ENCODE measurements around the gene PRKCE.

The PRKCE gene

DNA sequence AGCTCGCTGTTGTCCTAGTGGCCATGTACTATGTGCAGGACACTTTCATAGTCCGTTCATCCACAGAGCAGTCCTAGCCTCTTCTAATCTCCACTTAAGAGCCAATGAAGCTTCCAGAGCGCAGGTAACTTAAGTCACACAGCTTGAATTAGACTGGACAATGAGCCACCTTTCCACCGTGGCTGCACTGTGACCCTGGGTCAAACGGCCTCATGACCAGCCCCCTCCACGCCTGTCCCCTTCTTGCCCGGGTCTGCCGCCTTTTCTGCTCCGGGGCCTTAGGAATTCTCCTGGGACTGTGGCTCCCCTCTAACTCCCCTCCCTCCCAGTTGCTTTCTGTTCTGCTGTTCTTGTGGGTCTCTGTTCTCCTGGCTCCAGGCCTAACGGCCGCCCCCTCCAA, 8.4 kb upstream of the PRKCE start:
- Histone ChIP-seq H3K36me3 (replicated peaks) (no peaks in the 10 kb centered on the region), H3K27ac (no peak overlapping the region), H3K27me3 (replicated peaks) (no peaks in the 10 kb centered on the region), H3K4me3 (ENCODE audit: low read depth, low read length) (peak overlapping the region; percentile 61)
- DNase-seq, result no peak
- in situ Hi-C loops (cut with HindIII; ENCODE audit: low pct_ligation_motif_present, low sequenced_read_pairs), result loop anchor here (25.0 kb wide), 1 partner anchor 294 kb away; no protein-coding TSS in a partner anchor
- TF ChIP-seq, protein P1, sequence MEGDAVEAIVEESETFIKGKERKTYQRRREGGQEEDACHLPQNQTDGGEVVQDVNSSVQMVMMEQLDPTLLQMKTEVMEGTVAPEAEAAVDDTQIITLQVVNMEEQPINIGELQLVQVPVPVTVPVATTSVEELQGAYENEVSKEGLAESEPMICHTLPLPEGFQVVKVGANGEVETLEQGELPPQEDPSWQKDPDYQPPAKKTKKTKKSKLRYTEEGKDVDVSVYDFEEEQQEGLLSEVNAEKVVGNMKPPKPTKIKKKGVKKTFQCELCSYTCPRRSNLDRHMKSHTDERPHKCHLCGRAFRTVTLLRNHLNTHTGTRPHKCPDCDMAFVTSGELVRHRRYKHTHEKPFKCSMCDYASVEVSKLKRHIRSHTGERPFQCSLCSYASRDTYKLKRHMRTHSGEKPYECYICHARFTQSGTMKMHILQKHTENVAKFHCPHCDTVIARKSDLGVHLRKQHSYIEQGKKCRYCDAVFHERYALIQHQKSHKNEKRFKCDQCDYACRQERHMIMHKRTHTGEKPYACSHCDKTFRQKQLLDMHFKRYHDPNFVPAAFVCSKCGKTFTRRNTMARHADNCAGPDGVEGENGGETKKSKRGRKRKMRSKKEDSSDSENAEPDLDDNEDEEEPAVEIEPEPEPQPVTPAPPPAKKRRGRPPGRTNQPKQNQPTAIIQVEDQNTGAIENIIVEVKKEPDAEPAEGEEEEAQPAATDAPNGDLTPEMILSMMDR (IDR thresholded peaks at IDR 0.05; ENCODE audit: low read depth, low read length, missing control alignments), result no peak

- H3K4me3 ChIP-seq (ENCODE audit: low read depth, low read length), result peak overlapping the region; percentile 61
- no peaks in the 10 kb centered on the region for H3K27me3 ChIP-seq (replicated peaks)
- H3K27ac ChIP-seq, result no peak overlapping the region
- TF ChIP-seq, protein P1 (IDR thresholded peaks at IDR 0.05; ENCODE audit: low read depth, low read length, missing control alignments), result peak; percentile 63
- DNase-seq, result no peak
- H3K36me3 ChIP-seq (replicated peaks), result no peaks in the 10 kb centered on the region
- in situ Hi-C loops (cut with HindIII; ENCODE audit: low pct_ligation_motif_present, low sequenced_read_pairs), result loop anchor here (25.0 kb wide), 1 partner anchor 293 kb away; no protein-coding TSS in a partner anchor
Observed at GRCh38 chr2:45643543-45644542, 7.6 kb upstream of the PRKCE start.

DNA sequence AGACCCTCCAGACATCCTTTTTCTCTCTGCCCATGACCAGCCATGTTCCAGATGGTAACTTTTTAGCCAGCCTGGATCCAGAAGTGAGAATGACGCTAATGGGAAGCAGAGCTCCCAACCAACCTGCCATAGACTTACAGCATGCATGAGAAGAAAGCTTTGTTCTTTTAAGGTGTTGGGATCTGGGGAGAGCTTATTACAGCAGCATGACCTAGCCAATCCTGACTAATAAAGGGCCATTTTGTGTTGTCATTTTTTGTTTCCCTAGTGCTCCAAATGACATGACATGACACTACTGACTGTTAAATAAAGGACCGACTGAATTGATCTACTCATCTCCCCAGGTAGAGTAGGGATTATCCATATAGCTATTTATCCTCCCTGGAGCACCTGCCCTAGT, 5.2 kb upstream of the PRKCE start:
- in situ Hi-C loops (cut with HindIII; ENCODE audit: low pct_ligation_motif_present, low sequenced_read_pairs), result loop anchor here (25.0 kb wide), 1 partner anchor 291 kb away; no protein-coding TSS in a partner anchor
- TF ChIP-seq, protein P1 (IDR thresholded peaks at IDR 0.05; ENCODE audit: low read depth, low read length, missing control alignments), result no peak
- no peak overlapping the region for H3K27ac ChIP-seq
- DNase-seq, result no peak
- H3K4me3 ChIP-seq (ENCODE audit: low read depth, low read length), result no peak overlapping the region
- H3K27me3 ChIP-seq (replicated peaks), result no peaks in the 10 kb centered on the region
- H3K36me3 ChIP-seq (replicated peaks), result no peaks in the 10 kb centered on the region

DNA sequence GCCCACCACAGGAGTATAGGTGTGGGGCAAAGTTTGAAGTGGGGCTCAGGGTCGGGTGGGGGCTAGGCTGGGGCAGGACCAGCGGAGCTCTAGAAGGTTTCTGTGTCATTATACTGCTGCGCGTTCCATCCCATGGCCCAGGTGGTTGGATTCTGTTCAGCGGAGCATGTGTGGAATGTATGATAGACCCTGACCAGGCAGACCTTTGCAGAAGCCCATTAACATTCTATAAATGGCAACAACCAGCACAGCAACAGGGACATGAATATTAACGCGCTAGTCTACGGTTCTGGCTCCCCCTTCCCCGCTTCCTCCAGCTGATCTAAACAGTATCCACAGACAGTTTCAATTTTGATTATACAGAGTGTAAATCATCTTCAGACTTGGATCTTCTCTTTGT, 4.1 kb upstream of the PRKCE start:
- Histone ChIP-seq H3K27ac (no peak overlapping the region), H3K36me3 (replicated peaks) (no peaks in the 10 kb centered on the region), H3K4me3 (ENCODE audit: low read depth, low read length) (no peak overlapping the region), H3K27me3 (replicated peaks) (no peaks in the 10 kb centered on the region)
- in situ Hi-C loops (cut with HindIII; ENCODE audit: low pct_ligation_motif_present, low sequenced_read_pairs), result loop anchor here (25.0 kb wide), 1 partner anchor 290 kb away; no protein-coding TSS in a partner anchor
- no peak for DNase-seq
- TF ChIP-seq, protein P1 (IDR thresholded peaks at IDR 0.05; ENCODE audit: low read depth, low read length, missing control alignments), result no peak

DNA sequence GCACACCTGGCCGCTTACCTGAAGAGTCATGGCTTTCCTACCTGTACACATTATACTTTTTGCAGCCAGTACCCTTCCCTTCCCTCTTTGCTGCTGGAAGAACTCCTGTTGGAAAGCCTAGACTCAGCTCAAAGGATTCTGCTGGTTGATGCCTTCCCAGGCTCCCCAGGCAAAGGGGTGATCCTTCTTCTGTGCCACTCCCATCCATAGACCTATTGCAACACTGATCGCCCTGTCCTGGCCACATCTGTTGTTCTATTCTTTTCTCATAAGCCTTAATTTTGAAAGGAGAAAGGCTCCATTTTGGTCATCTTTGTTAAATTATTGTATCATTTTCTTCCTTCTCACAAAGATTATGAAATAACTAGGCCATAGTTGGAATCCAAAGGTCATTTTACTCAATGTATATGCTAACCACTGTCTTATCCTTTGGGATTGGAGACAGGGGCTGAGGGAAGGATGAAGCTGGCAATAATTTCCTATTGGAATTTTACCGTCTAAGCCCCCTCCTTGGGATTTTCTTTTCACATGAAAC, 3.4 kb upstream of the PRKCE start:
- no peak overlapping the region for H3K27ac ChIP-seq
- no peaks in the 10 kb centered on the region for H3K27me3 ChIP-seq (replicated peaks)
- no peak overlapping the region for H3K4me3 ChIP-seq (ENCODE audit: low read depth, low read length)
- no peak for DNase-seq
- in situ Hi-C loops (cut with HindIII; ENCODE audit: low pct_ligation_motif_present, low sequenced_read_pairs), result loop anchor here (25.0 kb wide), 1 partner anchor 289 kb away; no protein-coding TSS in a partner anchor
- TF ChIP-seq, protein P1 (IDR thresholded peaks at IDR 0.05; ENCODE audit: low read depth, low read length, missing control alignments), result no peak
- no peaks in the 10 kb centered on the region for H3K36me3 ChIP-seq (replicated peaks)
